Measurements from ENCODE around the gene MYBL2.

Gene MYBL2

GRCh38 chr20:43752561-43753301 is 85.8 kb downstream of the MYBL2 start:
- peak; percentile 81 for DNase-seq

DNA sequence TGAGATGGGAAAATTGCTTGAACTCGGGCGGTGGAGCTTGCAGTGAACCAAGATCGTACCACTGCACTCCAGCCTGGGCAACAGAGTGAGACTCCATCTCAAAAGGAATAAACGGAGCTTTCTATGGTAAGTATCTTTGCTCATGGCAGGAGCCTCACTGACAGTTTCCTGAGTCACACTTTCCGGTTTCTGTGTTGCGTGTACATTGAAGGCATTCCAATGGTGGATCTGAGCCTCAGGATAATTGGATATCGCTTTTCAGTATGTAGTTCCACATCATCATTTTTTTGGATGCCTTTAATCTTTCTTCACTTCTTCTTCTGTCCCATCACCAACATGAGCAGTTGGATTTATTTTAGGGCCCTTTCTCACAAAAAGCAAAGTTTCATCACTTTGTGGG is 88.5 kb downstream of the MYBL2 start:
- DNase-seq: no peak

DNA sequence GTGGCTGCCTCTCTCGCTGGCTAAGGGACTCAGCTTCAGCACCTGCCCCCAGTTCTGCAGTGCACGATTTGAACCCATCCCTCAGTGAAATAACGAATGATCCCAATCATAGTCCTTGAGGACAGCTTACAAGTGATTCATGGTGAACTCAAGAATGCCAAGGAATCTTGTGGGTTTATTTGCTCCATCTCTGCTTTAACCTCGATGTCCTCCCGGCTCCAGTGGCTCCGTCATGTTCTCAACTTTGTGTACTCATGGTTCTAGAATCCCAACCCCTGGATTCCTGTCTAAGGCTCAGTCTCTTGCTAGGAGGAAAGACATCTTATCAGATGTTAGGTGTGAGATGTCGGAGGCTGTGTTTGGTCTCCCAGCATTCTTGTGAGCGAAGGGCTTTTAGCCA is 88.9 kb downstream of the MYBL2 start:
- no peak for DNase-seq

DNA sequence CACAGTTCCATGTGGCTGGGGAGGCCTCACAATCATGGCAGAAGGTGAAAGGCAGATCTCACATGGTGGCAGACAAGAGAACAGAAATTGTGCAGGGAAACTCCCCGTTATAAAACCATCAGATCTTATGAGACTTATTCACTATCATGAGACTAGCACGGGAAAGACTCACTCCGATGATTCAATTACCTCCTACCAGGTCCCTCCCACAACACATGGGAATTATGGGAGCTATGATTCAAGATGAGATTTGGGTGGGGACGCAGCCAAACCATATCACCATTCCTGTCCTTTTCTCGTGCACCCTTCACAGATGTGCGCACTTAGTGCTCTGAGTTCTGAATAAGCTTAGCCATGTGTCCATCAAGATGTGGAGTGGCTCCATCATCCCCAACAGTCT is 91.0 kb downstream of the MYBL2 start:
- peak; percentile 37 for DNase-seq

DNA sequence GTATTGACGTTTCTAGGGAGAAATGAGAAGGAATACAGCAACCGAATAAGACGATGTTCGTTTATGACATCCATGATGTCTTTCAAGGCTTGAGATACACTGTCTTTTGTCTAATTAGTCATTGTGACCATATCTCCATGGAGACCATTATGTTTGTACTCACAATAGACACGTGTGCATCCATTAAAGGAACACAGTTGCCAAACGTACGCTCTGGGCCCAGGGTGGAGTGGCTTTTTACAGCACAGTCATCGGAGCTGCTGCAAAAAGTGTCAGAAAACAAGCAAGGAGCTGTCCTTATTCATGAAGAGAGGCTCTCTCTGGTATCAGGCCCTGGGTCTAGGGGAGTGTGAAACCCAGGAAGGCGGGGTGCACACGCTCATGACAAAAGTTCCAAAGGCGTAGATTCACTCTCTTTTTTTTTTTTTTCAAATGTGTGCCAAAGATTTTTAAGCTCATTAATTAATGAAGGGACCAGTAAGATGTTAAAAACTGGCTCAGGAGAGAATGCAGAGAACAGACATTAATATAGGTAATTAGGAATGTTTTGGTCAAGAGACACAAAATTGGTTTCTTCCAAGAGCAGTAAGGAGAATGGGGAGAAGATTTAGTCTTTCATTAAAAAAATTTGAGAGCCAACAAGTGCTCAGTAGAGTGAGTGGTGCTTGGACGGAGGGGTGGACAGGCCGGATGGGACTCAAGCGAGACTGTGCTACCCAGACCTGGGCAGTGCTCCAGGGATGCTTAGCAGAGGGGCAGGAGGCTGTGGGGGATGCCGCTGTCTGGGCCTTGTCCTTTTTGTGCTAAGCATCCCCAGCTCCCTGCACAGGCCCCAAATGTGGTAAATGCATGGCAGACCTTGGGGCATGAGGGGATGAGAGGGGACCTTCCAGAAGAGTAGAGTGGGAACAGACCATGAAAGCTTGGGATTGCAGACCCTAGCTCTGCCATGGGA is 94.7 kb downstream of the MYBL2 start:
- no peak for DNase-seq

DNA sequence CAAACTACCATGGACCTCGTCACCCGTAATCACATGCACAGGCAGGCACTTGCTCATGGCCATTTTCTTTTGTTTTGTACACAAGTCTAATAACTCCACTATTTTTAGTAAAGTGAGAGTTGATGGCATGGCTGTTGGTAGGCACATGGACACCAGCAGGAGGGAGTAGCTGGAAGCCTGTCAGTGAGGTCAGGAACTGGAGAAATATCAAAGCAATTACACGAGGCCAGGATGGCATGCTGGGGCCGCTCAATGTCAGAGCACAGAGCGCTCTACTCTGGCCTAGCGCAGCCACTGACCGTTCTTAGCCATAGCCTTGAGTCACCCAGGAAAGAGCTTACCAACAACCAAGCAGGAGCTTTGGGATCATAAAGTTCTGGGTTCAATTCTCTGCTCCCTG is 96.0 kb downstream of the MYBL2 start:
- DNase-seq: no peak

- DNase-seq: no peak
Observed at GRCh38 chr20:43765916-43766315, 99.0 kb downstream of the MYBL2 start.

Data from inflammatory macrophage treated with lipopolysaccharide for 4 hours (primary cell).